Trophoblast cell (in vitro differentiated cells and primary cell): ENCODE data around the gene CAPN1.
"Not testable (repeated sequence)": the region's sequence is repeated elsewhere in the genome, so short reads cannot be mapped to it uniquely, and the experiment has no call there.

Source experiments
- DNase-seq, 2 donors: peaks; one replicate each; pipeline ENCODE4 v3.0.0-alpha.2; 2016
- H2AFZ ChIP-seq: 2 replicates; pipeline ENCODE4 v1.6.1; 2013; ENCODE audit warnings: low read length, moderate library complexity, mild to moderate bottlenecking; ENCODE audit not compliant: insufficient read depth, poor library complexity
- H2AK5ac ChIP-seq: 2 replicates; pipeline ENCODE4 v1.6.1; 2013; ENCODE audit warnings: mild to moderate bottlenecking, low read length
- H2BK120ac ChIP-seq: 2 replicates; pipeline ENCODE4 v1.6.1; 2013; ENCODE audit warnings: low read length, mild to moderate bottlenecking, moderate library complexity; ENCODE audit not compliant: insufficient read depth, poor library complexity
- H2BK12ac ChIP-seq: 2 replicates; pipeline ENCODE4 v1.6.1; 2013; ENCODE audit warnings: mild to moderate bottlenecking, low read length, moderate library complexity
- H2BK5ac ChIP-seq: 2 replicates; pipeline ENCODE4 v1.6.1; 2013; ENCODE audit warnings: low read length, low read depth, moderate library complexity, mild to moderate bottlenecking; ENCODE audit not compliant: poor library complexity
- H3K14ac ChIP-seq: 2 replicates; pipeline ENCODE4 v1.6.1; 2013; ENCODE audit warnings: mild to moderate bottlenecking, low read length
- H3K18ac ChIP-seq: 2 replicates; pipeline ENCODE4 v1.6.1; 2013; ENCODE audit warnings: mild to moderate bottlenecking, low read length
- H3K23ac ChIP-seq: 2 replicates; pipeline ENCODE4 v1.6.1; 2013; ENCODE audit warnings: low read length
- H3K27ac ChIP-seq: 2 replicates; pipeline ENCODE4 v1.5.1; 2013; ENCODE audit warnings: low read depth, mild to moderate bottlenecking, inconsistent platforms, low read length, moderate library complexity
- H3K27me3 ChIP-seq: 2 replicates; pipeline ENCODE4 v1.6.1; 2013; ENCODE audit warnings: inconsistent platforms, mild to moderate bottlenecking, low read length, moderate library complexity; ENCODE audit not compliant: insufficient read depth
- H3K36me3 ChIP-seq, 2 experiments: 1 replicate in 1 of 2; 2 replicates in 1 of 2; pipeline ENCODE4 v1.6.1; 2013; ENCODE audit warnings: low read length in 2 of 2, mild to moderate bottlenecking in 2 of 2, moderate library complexity in 1 of 2; ENCODE audit not compliant: insufficient read depth in 2 of 2, control insufficient read depth in 1 of 2
- H3K4ac ChIP-seq: 2 replicates; pipeline ENCODE4 v1.6.1; 2013; ENCODE audit warnings: low read depth, mild to moderate bottlenecking, low read length, moderate library complexity
- H3K4me1 ChIP-seq, 2 experiments: 1 replicate in 1 of 2; 2 replicates in 1 of 2; pipeline ENCODE4 v1.6.1; 2013; ENCODE audit warnings: low read length in 2 of 2, mild to moderate bottlenecking in 2 of 2, moderate library complexity in 1 of 2; ENCODE audit not compliant: insufficient read depth in 2 of 2, control insufficient read depth in 1 of 2
- H3K4me2 ChIP-seq: 2 replicates; pipeline ENCODE4 v1.6.1; 2013; ENCODE audit warnings: inconsistent platforms, mild to moderate bottlenecking, low read length, moderate library complexity
- H3K4me3 ChIP-seq: 2 replicates; pipeline ENCODE4 v1.5.1; 2013; ENCODE audit warnings: mild to moderate bottlenecking, low read depth, low read length, inconsistent platforms
- H3K79me1 ChIP-seq: one replicate; pipeline ENCODE4 v1.6.1; 2013; ENCODE audit warnings: low read length
- H3K79me2 ChIP-seq: 2 replicates; pipeline ENCODE4 v1.6.1; 2013; ENCODE audit warnings: low read length, mild to moderate bottlenecking; ENCODE audit not compliant: control insufficient read depth, insufficient read depth, poor library complexity
- H3K9ac ChIP-seq: 2 replicates; pipeline ENCODE4 v1.6.1; 2013; ENCODE audit warnings: mild to moderate bottlenecking, low read length
- H3K9me3 ChIP-seq: 2 replicates; pipeline ENCODE4 v1.6.1; 2013; ENCODE audit warnings: low read depth, mild to moderate bottlenecking, control low read depth, inconsistent platforms, low read length; ENCODE audit not compliant: insufficient read depth
- H4K12ac ChIP-seq: 2 replicates; pipeline ENCODE4 v1.6.1; 2013; ENCODE audit warnings: low read depth, mild to moderate bottlenecking, low read length, moderate library complexity
- H4K8ac ChIP-seq: 2 replicates; pipeline ENCODE4 v1.6.1; 2013; ENCODE audit warnings: low read depth, mild to moderate bottlenecking, low read length, moderate library complexity
- H4K91ac ChIP-seq: one replicate; pipeline ENCODE4 v1.6.1; 2013; ENCODE audit warnings: low read depth, mild to moderate bottlenecking, low read length, moderate library complexity
- WGBS: extraction: QIAGEN DNeasy Blood & Tissue Kit; methylation state at CpG from one replicate; pipeline ENCODE4 v1.1.7; 2013; ENCODE audit warnings: missing lambda C conversion rate; ENCODE audit not compliant: insufficient read length, insufficient coverage; ENCODE audit errors: extremely low coverage; 5-methylcytosine and 5-hydroxymethylcytosine counted together

The CAPN1 gene

DNA sequence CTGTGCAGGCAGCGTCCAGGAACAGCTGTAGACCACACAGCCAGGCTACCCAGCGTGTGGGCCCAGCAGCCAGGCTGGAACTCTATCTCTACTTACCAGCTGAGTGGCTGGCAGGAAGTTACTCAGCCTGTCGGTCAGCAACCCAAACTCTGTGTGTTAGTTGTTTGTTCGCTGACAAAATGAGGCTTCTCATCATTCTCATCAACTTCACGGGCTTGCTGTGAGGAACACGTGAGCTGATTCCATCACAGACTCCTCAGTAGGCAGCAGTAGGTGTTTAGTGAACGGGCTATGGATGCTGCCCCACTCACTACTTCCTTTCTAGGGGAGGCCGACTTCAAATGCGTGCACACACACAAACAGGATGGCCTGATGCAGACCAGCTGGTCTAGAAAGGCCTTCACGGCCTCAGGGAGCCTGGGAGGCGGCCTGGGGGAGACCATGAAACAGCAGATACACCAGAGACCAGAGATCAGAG is 12.5 kb upstream of the CAPN1 start:
- DNase-seq, result no peak
- H2AFZ ChIP-seq, result peak overlapping the region; percentile 69
- no peak overlapping the region for H3K23ac ChIP-seq
- H4K91ac ChIP-seq, result peak overlapping the region; percentile 23
- peak overlapping the region; percentile 5 for H2BK12ac ChIP-seq
- H2BK5ac ChIP-seq, result no peak overlapping the region
- no peaks in the 10 kb centered on the region for H3K79me2 ChIP-seq
- H3K4me3 ChIP-seq, result no peak overlapping the region
- peak overlapping the region; percentile 18 for H3K14ac ChIP-seq
- H2BK120ac ChIP-seq, result peak overlapping the region; percentile 10
- no peaks in the 10 kb centered on the region for H3K36me3 ChIP-seq
- H3K27ac ChIP-seq, result peak overlapping the region; percentile 24
- no peak overlapping the region for H3K18ac ChIP-seq
- H3K27me3 ChIP-seq, result no peaks in the 10 kb centered on the region
- no peak overlapping the region for H3K4me2 ChIP-seq
- H2AK5ac ChIP-seq, result no peak overlapping the region
- H4K8ac ChIP-seq, result peak overlapping the region; percentile 64
- H3K4me1 ChIP-seq, result peaks cover 9% of the 10 kb centered on the region in 2 experiments
- no peak overlapping the region for H3K9ac ChIP-seq
- peaks cover 7% of the 10 kb centered on the region for H3K79me1 ChIP-seq
- H3K4ac ChIP-seq, result no peak overlapping the region
- WGBS, result no CpG with 5 or more reads among the region's 11 CpGs
- peaks cover 2% of the 10 kb centered on the region for H3K9me3 ChIP-seq
- H4K12ac ChIP-seq, result peak overlapping the region; percentile 14

DNA sequence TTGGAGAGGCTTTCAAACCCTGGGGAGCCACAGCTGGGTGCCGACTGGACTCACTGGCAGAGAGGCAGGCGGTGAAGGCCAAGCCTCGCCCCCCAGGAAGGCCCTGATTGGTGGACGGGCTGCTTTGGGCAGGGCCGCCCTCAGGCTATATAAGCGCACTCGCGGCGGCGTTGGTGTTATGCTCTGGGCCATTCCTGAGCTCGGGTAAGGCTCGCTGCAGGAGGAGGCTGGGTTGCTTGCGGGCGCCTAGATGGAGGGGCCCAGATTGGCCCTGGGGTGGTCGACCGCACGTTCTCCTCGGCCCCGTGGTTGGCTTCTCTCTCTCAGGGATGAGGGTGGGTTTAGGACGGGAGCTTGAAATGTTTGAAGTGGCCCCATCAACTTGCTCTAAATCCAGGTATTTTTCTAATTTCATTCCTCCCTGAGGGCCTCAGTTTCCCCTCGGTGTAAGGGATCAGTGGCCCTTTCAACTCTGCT is 11.6 kb upstream of the CAPN1 start, which contains the start of gene SPDYC:
TSS of gene SPDYC (plus strand) at position 176 of the 477 bp plus-strand sequence. CDS start 1,125 bp downstream, outside the sequence.
- no peaks in the 10 kb centered on the region for H3K27me3 ChIP-seq
- peak; percentile 62 to 83 for DNase-seq
- H3K79me2 ChIP-seq, result no peaks in the 10 kb centered on the region
- no peak within 1 kb of the TSS for H3K9ac ChIP-seq
- peak within 1 kb of the TSS; percentile 5 for H2BK12ac ChIP-seq
- H3K27ac ChIP-seq, result peak within 1 kb of the TSS; percentile 24
- H3K9me3 ChIP-seq, result peaks cover 2% of the 10 kb centered on the region
- H3K14ac ChIP-seq, result peak within 1 kb of the TSS; percentile 18
- H3K18ac ChIP-seq, result no peak within 1 kb of the TSS
- H2AFZ ChIP-seq, result peak within 1 kb of the TSS; percentile 69
- H2BK120ac ChIP-seq, result no peak within 1 kb of the TSS
- peak within 1 kb of the TSS; percentile 23 for H4K91ac ChIP-seq
- no peaks in the 10 kb centered on the region for H3K36me3 ChIP-seq
- H2AK5ac ChIP-seq, result no peak within 1 kb of the TSS
- peak within 1 kb of the TSS; percentile 64 for H4K8ac ChIP-seq
- no peak within 1 kb of the TSS for H3K4ac ChIP-seq
- H3K4me3 ChIP-seq, result no peak within 1 kb of the TSS
- peaks cover 9 to 14% of the 10 kb centered on the region in 2 experiments for H3K4me1 ChIP-seq
- peak within 1 kb of the TSS; percentile 14 for H4K12ac ChIP-seq
- H3K23ac ChIP-seq, result no peak within 1 kb of the TSS
- peaks cover 9% of the 10 kb centered on the region for H3K79me1 ChIP-seq
- no peak within 1 kb of the TSS for H3K4me2 ChIP-seq
- H2BK5ac ChIP-seq, result no peak within 1 kb of the TSS
- WGBS, result no CpG with 5 or more reads among the region's 21 CpGs

DNA sequence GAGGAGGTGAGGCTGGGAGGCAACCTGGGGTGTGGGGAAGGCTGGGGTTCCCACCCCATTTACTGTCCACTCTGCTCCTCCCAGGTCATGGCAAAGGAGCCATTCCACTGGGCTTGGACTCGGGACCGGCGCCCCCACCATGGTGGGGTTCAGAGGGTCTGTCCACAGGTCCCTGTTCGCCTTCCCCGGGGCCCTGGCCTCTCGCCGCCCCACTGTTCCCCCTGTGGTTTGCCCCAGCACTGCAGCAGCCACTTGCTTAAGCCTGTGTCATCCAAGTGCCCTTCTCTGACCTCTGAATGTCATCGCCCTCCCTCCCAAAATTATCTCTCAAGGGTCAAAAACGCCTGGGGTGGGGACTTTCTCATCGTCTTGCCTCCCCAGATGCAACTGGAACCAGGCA is 9.1 kb upstream of the CAPN1 start:
- Histone ChIP-seq H3K27me3 (no peaks in the 10 kb centered on the region), H2AFZ (no peak overlapping the region), H3K79me1 (peaks cover 9% of the 10 kb centered on the region), H2BK5ac (no peak overlapping the region), H4K91ac (peak overlapping the region; percentile 21), H4K8ac (no peak overlapping the region), H3K4me1 (peaks cover 9 to 15% of the 10 kb centered on the region in 2 experiments), H3K14ac (no peak overlapping the region), H2AK5ac (no peak overlapping the region), H2BK120ac (peak overlapping the region; percentile 8), H3K9ac (no peak overlapping the region), H3K9me3 (peaks cover 2% of the 10 kb centered on the region), H3K4me2 (no peak overlapping the region), H3K36me3 (no peaks in the 10 kb centered on the region), H4K12ac (no peak overlapping the region), H3K23ac (no peak overlapping the region), H3K4ac (no peak overlapping the region), H3K79me2 (no peaks in the 10 kb centered on the region), H3K27ac (no peak overlapping the region), H3K18ac (no peak overlapping the region), H2BK12ac (no peak overlapping the region), H3K4me3 (no peak overlapping the region)
- no peak for DNase-seq
- WGBS, result no CpG with 5 or more reads among the region's 10 CpGs

DNA sequence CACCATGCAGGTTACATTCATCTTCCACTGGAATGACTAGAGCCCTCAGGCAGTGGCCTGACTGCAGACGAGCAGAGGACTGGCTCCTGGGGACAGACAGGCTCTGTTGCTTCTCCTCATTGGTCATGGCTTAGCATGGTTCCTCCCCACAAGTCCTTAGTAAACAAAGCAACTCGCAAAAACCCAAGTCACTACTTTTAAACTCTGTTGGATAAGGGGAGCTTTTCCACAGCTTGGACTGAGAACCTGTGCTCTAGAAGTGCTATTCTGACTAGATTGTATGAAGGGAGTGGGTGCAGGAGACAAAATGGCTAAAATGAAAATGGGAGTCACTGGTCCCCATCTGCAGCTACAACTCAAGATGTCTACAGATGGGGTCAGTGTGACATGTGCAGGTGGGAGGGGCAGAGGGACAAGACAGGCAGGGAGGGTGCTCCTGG is 7.1 kb upstream of the CAPN1 start:
- not testable (repeated sequence) for H3K9ac ChIP-seq, H3K79me2 ChIP-seq, H3K4me2 ChIP-seq, H3K36me3 ChIP-seq, H4K12ac ChIP-seq, H3K14ac ChIP-seq, H3K79me1 ChIP-seq, H3K18ac ChIP-seq, H2BK12ac ChIP-seq, H2BK5ac ChIP-seq, H2BK120ac ChIP-seq, H3K27me3 ChIP-seq, H3K9me3 ChIP-seq, H2AFZ ChIP-seq, H3K4me3 ChIP-seq, H3K4me1 ChIP-seq, H3K23ac ChIP-seq, H3K4ac ChIP-seq, H2AK5ac ChIP-seq
- Histone ChIP-seq H4K8ac (peak overlapping the region; percentile 4), H3K27ac (peak overlapping the region; percentile 8), H4K91ac (peak overlapping the region; percentile 32)
- peak; percentile 71 to 76 for DNase-seq
- no CpG with 5 or more reads among the region's 2 CpGs for WGBS
